Ascending aorta (tissue), 2 donors: ENCODE data around the gene RUNX2. TPM values are rescaled to one million over a fixed set of nuclear protein-coding genes. Genes with fewer than 3 reads are reported as not detected.

Source experiments
- DNase-seq, 2 donors: peaks; one replicate each; pipeline ENCODE4 v3.0.0-alpha.2; 2019; ENCODE audit warnings: low spot score in 2 of 2
- H3K27ac ChIP-seq, 2 donors: fragments of 200-600 bp; sonication (generic); one replicate each; pipeline ENCODE4 v1.5.1; 2016 to 2017; ENCODE audit warnings: mild to moderate bottlenecking in 1 of 2
- H3K27me3 ChIP-seq: fragments of 200-600 bp; sonication (generic); one replicate; pipeline ENCODE4 v1.5.1; 2017
- H3K36me3 ChIP-seq, 2 donors: fragments of 200-600 bp; sonication (generic); one replicate each; pipeline ENCODE4 v1.5.1; 2016
- H3K4me1 ChIP-seq, 2 donors: fragments of 200-600 bp; sonication (generic); one replicate each; pipeline ENCODE4 v1.5.1; 2016 to 2017; ENCODE audit warnings: mild to moderate bottlenecking in 1 of 2
- H3K4me3 ChIP-seq, 2 donors: fragments of 200-600 bp; sonication (generic); one replicate each; pipeline ENCODE4 v1.5.1; 2016 to 2017; ENCODE audit warnings: mild to moderate bottlenecking in 1 of 2
- H3K9me3 ChIP-seq, 2 donors: fragments of 200-600 bp; sonication (generic); one replicate each; pipeline ENCODE4 v1.5.1; 2016
- intact Hi-C: fragments of 100-400 bp; cut with DNase I; formaldehyde crosslinking; loops from one replicate; pipeline ENCODE4 v1.15.1; 2023
- total RNA-seq: library from RNA; depleted of rRNA; stranded (reverse); fragments of >200 nt; gene quantifications from one replicate; pipeline ENCODE4 v1.1.0, GENCODE V29; 2016
- TF ChIP-seq, protein P1 (sequence below), 3 experiments: fragments of 200-600 bp in 2 of 3; fragments of 450-650 bp in 1 of 3; sonication (generic) in 2 of 3; IDR thresholded peaks; one replicate each; pipeline ENCODE4 v1.5.1; 2016 to 2019; ENCODE audit warnings: antibody characterized with exemption in 3 of 3, mild to moderate bottlenecking in 1 of 3, moderate library complexity in 1 of 3

Gene RUNX2
- total RNA-seq, 1 donor from 2014 or later = 0.21 TPM

DNA sequence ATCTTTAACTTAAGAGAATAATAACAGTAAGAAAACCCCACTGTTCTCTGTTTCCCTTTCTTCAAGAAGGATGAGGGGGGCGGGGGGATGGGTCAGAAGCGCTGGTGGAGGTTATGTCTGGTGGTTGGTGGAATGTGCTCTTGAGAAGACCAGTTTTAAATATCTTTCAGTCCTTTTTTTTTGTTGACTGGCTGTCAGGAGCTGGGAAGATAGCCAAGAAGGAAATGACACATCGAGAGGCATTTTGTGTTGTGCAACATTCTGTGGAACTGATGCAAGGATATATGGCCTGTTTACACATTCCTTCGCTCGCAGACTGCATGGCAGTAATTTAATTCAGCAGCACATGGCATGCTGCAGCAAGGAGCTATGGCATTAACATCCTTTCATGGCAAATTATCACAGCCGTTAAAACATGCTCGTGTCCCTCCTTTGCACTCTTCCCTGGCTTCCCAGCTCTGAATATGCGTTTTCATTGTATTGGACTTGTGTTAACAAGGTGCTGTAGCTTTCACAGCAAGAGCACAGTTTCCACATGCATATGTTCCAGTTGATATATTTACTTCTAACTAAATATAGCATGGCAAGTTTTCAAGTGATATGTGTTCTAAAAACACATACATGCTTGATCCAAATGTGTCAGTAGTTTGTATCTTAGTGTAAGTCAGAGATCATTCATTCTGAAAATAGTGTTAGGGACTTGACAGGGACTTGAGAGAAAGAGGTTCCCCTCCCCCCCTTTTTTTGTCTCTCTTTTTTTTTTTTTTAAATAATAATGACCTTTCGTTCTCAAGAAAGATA, 117.8 kb downstream of the RUNX2 start:
- peaks cover 0 to 13% of the 10 kb centered on the region in 2 donors for H3K4me1 ChIP-seq
- H3K9me3 ChIP-seq = no peaks in the 10 kb centered on the region
- no peaks in the 10 kb centered on the region for H3K27me3 ChIP-seq
- peak overlapping the region; percentile 31 to 32 for H3K27ac ChIP-seq
- intact Hi-C loops = loop anchor here (2.0 kb wide), 1 partner anchor 69 kb away; the partner anchor contains the start of gene SUPT3H
- TF ChIP-seq, protein P1, sequence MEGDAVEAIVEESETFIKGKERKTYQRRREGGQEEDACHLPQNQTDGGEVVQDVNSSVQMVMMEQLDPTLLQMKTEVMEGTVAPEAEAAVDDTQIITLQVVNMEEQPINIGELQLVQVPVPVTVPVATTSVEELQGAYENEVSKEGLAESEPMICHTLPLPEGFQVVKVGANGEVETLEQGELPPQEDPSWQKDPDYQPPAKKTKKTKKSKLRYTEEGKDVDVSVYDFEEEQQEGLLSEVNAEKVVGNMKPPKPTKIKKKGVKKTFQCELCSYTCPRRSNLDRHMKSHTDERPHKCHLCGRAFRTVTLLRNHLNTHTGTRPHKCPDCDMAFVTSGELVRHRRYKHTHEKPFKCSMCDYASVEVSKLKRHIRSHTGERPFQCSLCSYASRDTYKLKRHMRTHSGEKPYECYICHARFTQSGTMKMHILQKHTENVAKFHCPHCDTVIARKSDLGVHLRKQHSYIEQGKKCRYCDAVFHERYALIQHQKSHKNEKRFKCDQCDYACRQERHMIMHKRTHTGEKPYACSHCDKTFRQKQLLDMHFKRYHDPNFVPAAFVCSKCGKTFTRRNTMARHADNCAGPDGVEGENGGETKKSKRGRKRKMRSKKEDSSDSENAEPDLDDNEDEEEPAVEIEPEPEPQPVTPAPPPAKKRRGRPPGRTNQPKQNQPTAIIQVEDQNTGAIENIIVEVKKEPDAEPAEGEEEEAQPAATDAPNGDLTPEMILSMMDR (IDR thresholded peaks at IDR 0.05) = no peak
- H3K4me3 ChIP-seq = no peak overlapping the region
- peak; percentile 28 to 83 for DNase-seq
- H3K36me3 ChIP-seq = no peaks in the 10 kb centered on the region

GRCh38 chr6:45447005-45447404, 118.9 kb downstream of the RUNX2 start:
- intact Hi-C loops = no loop called here
- TF ChIP-seq, protein P1 (IDR thresholded peaks at IDR 0.05) = no peak
- H3K4me3 ChIP-seq = no peak overlapping the region
- no peaks in the 10 kb centered on the region for H3K36me3 ChIP-seq
- DNase-seq = no peak
- H3K4me1 ChIP-seq = peaks cover 0 to 13% of the 10 kb centered on the region in 2 donors
- no peak overlapping the region for H3K27ac ChIP-seq
- no peaks in the 10 kb centered on the region for H3K27me3 ChIP-seq
- no peaks in the 10 kb centered on the region for H3K9me3 ChIP-seq

GRCh38 chr6:45447716-45448115, 119.6 kb downstream of the RUNX2 start:
- TF ChIP-seq, protein P1 (IDR thresholded peaks at IDR 0.05) = no peak
- Histone ChIP-seq H3K4me3 (no peak overlapping the region), H3K27ac (no peak overlapping the region), H3K27me3 (no peaks in the 10 kb centered on the region), H3K36me3 (no peaks in the 10 kb centered on the region), H3K9me3 (no peaks in the 10 kb centered on the region), H3K4me1 (peaks cover 0 to 13% of the 10 kb centered on the region in 2 donors)
- intact Hi-C loops = no loop called here
- no peak for DNase-seq

DNA sequence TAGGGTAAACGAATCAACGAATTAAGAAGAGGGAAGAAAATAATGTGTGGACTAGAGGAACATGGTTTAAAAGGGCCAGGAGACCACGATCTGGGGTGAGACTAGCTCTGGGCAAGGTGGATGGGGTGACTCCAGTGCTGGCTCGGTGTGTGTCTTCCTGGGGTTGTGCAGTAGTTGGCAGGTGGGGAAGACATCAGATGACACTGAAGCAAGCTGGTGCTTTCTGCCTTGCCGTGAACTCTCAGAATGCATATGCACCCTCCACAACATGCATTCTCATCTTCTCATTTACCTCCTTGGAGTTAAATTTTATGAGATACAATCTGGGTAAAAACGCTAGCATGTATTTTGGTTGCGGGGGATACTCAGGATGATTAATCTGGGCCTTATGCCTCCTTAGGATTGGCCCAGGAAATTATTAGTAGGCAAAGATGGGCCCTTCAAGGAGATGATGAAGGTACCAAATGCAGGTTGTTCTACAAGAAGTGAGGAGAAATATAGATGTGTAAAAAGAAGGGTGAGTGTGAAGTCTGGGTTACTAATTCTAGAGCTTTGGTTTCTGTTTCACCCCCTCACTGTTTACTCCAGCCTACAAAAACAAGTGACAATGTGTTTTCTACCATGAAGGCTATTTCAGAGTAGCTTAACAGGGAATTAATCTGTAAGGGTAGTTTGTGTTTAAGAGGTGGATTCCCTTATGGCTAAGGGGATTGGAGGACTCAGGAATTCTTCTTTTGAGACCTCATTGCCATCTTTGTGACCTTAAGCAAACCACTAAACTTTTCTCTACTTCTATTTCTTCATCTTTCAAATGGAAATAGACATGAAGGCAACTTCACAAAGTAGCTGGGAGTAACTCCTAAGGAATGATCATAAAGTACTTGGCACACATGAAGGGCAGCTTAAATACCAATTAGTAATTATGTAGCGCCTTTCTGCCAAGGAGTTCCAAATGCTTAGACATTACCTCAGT, 120.6 kb downstream of the RUNX2 start:
- H3K4me1 ChIP-seq = peaks cover 0 to 13% of the 10 kb centered on the region in 2 donors
- H3K27ac ChIP-seq = no peak overlapping the region
- TF ChIP-seq, protein P1 (IDR thresholded peaks at IDR 0.05) = no peak

DNA sequence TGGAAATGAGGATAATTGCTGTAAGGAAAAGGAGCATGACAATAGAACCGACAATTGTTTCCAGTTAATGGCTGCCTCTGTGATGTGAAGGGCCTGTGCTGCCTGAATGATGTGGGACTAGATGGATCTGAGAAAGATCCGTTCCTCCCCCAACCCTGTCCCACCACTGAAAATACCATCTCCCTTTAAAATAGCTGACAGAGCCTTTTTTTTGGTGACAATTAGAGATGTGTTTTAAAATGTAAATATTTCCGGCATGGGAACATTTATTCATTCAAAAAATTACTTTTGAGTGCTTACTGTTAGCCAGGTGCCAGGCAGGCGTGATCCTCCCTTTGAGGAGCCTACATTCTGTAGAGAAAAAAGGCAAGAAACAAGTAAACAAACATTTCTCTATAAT, 122.0 kb downstream of the RUNX2 start:
- TF ChIP-seq, protein P1 (IDR thresholded peaks at IDR 0.05) = no peak
- no peaks in the 10 kb centered on the region for H3K36me3 ChIP-seq
- no peak overlapping the region for H3K4me3 ChIP-seq
- no peaks in the 10 kb centered on the region for H3K9me3 ChIP-seq
- intact Hi-C loops = no loop called here
- peaks cover 0 to 8% of the 10 kb centered on the region in 2 donors for H3K4me1 ChIP-seq
- DNase-seq = no peak
- no peaks in the 10 kb centered on the region for H3K27me3 ChIP-seq
- no peak overlapping the region for H3K27ac ChIP-seq

More for the DNA sequence above, 120.6 kb downstream of the RUNX2 start:
- no peak overlapping the region for H3K4me3 ChIP-seq
- H3K36me3 ChIP-seq = no peaks in the 10 kb centered on the region
- no peak for DNase-seq
- no peaks in the 10 kb centered on the region for H3K27me3 ChIP-seq
- no peaks in the 10 kb centered on the region for H3K9me3 ChIP-seq
- intact Hi-C loops = no loop called here
